Smooth muscle cell (in vitro differentiated cells): Measurements from ENCODE around the gene KLHL9. TPM values are rescaled to one million over a fixed set of nuclear protein-coding genes. Genes with fewer than 3 reads are reported as not detected.
A peak's percentile ranks its signal among the peaks of the same experiment; 100 is the strongest.

Experiments
- DNase-seq: peaks from one replicate; lab custom pipeline; 2025; ENCODE audit not compliant: unreplicated experiment; lab: John Stamatoyannopoulos, UW
- H2AFZ ChIP-seq: fragments of 200-600 bp; sonication (generic); 2 replicates; pipeline ENCODE4 v1.6.0; 2016; ENCODE audit warnings: antibody characterized with exemption, low read depth, mild to moderate bottlenecking
- H3F3A ChIP-seq: fragments of 200-600 bp; sonication (generic); 2 replicates; pipeline ENCODE4 v1.6.0; 2017; ENCODE audit warnings: antibody characterized with exemption, low read depth
- H3K27ac ChIP-seq: fragments of 200-600 bp; sonication (generic); 2 replicates; pipeline ENCODE4 v1.5.1; 2016; ENCODE audit warnings: low read depth, mild to moderate bottlenecking
- H3K27me3 ChIP-seq: fragments of 200-600 bp; sonication (generic); 2 replicates; pipeline ENCODE4 v1.6.1; 2016; ENCODE audit warnings: low read depth, mild to moderate bottlenecking
- H3K36me3 ChIP-seq: fragments of 200-600 bp; sonication (generic); 2 replicates; pipeline ENCODE4 v1.5.1; 2016; ENCODE audit warnings: low read depth
- H3K4me1 ChIP-seq: fragments of 200-600 bp; sonication (generic); 2 replicates; pipeline ENCODE4 v1.5.1; 2016; ENCODE audit warnings: low read depth
- H3K4me2 ChIP-seq: fragments of 200-600 bp; sonication (generic); 2 replicates; pipeline ENCODE4 v1.6.0; 2016; ENCODE audit warnings: mild to moderate bottlenecking
- H3K4me3 ChIP-seq: fragments of 200-600 bp; sonication (generic); 2 replicates; pipeline ENCODE4 v1.5.1; 2016; ENCODE audit warnings: mild to moderate bottlenecking
- H3K79me2 ChIP-seq: fragments of 200-600 bp; sonication (generic); 2 replicates; pipeline ENCODE4 v1.6.0; 2016; ENCODE audit warnings: low read depth, mild to moderate bottlenecking
- H3K9ac ChIP-seq: fragments of 200-600 bp; sonication (generic); 2 replicates; pipeline ENCODE4 v1.6.0; 2016; ENCODE audit warnings: low read depth
- H3K9me3 ChIP-seq: fragments of 200-600 bp; sonication (generic); replicated peaks from 2 replicates; pipeline ENCODE4 v1.5.1; 2016; ENCODE audit warnings: low read depth
- H4K20me1 ChIP-seq: fragments of 200-600 bp; sonication (generic); 2 replicates; pipeline ENCODE4 v1.6.0; 2016; ENCODE audit warnings: low read depth
- WGBS: methylation state at CpG from one replicate; pipeline ENCODE4 v1.1.7; 2016; ENCODE audit warnings: low lambda C conversion rate; 5-methylcytosine and 5-hydroxymethylcytosine counted together
- polyA plus RNA-seq: library from polyadenylated mRNA; unstranded; fragments of >200 nt; fragmentation: Nextera tagmentation; extraction: Ambion mirVana; gene quantifications from 2 replicates; pipeline ENCODE4 v1.2.1, GENCODE V29; 2016
- total RNA-seq: library from RNA; depleted of rRNA; stranded (reverse); fragments of >200 nt; gene quantifications from 2 replicates; pipeline ENCODE4 v1.2.3, GENCODE V29; 2014
- TF ChIP-seq, protein P1 (sequence below): fragments of 200-600 bp; sonication (generic); IDR thresholded peaks from 2 replicates; pipeline ENCODE4 v1.5.1; 2017; ENCODE audit warnings: borderline replicate concordance, mild to moderate bottlenecking, antibody characterized with exemption; ENCODE audit not compliant: insufficient read depth, poor library complexity, severe bottlenecking

KLHL9 gene
- total and polyA plus RNA-seq, 2 experiments from 2014 or later: 17.4 to 37.1 TPM

GRCh38 chr9:21295992-21296391, 39.2 kb downstream of the KLHL9 start:
- Histone ChIP-seq H3K9me3 (no peaks in the 10 kb centered on the region), H4K20me1 (no peaks in the 10 kb centered on the region), H3K4me2 (no peak overlapping the region), H3K4me1 (no peaks in the 10 kb centered on the region), H3K27ac (no peak overlapping the region), H3K4me3 (no peak overlapping the region), H2AFZ (no peak overlapping the region), H3K27me3 (peaks cover 5% of the 10 kb centered on the region), H3K79me2 (no peaks in the 10 kb centered on the region), H3F3A (no peaks in the 10 kb centered on the region), H3K9ac (no peak overlapping the region), H3K36me3 (no peaks in the 10 kb centered on the region)
- WGBS: 44% methylated on average over 1 of the region's 1 CpG
- TF ChIP-seq, protein P1, sequence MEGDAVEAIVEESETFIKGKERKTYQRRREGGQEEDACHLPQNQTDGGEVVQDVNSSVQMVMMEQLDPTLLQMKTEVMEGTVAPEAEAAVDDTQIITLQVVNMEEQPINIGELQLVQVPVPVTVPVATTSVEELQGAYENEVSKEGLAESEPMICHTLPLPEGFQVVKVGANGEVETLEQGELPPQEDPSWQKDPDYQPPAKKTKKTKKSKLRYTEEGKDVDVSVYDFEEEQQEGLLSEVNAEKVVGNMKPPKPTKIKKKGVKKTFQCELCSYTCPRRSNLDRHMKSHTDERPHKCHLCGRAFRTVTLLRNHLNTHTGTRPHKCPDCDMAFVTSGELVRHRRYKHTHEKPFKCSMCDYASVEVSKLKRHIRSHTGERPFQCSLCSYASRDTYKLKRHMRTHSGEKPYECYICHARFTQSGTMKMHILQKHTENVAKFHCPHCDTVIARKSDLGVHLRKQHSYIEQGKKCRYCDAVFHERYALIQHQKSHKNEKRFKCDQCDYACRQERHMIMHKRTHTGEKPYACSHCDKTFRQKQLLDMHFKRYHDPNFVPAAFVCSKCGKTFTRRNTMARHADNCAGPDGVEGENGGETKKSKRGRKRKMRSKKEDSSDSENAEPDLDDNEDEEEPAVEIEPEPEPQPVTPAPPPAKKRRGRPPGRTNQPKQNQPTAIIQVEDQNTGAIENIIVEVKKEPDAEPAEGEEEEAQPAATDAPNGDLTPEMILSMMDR: no peak
- DNase-seq: no peak

- H3K4me2 ChIP-seq: peak overlapping the region; percentile 9
- no peaks in the 10 kb centered on the region for H4K20me1 ChIP-seq
- H3K36me3 ChIP-seq: no peaks in the 10 kb centered on the region
- no peak for DNase-seq
- H3K9me3 ChIP-seq: no peaks in the 10 kb centered on the region
- H3K27ac ChIP-seq: peak overlapping the region; percentile 83
- TF ChIP-seq, protein P1: no peak
- no peaks in the 10 kb centered on the region for H3K79me2 ChIP-seq
- H3K4me1 ChIP-seq: no peaks in the 10 kb centered on the region
- no peaks in the 10 kb centered on the region for H3K27me3 ChIP-seq
- H2AFZ ChIP-seq: no peak overlapping the region
- H3F3A ChIP-seq: no peaks in the 10 kb centered on the region
- 76% methylated on average over 6 of the region's 6 CpGs for WGBS
- no peak overlapping the region for H3K9ac ChIP-seq
- no peak overlapping the region for H3K4me3 ChIP-seq
These were observed 40.2 kb downstream of the KLHL9 start for GRCh38 chr9:21294904-21295538.

DNA sequence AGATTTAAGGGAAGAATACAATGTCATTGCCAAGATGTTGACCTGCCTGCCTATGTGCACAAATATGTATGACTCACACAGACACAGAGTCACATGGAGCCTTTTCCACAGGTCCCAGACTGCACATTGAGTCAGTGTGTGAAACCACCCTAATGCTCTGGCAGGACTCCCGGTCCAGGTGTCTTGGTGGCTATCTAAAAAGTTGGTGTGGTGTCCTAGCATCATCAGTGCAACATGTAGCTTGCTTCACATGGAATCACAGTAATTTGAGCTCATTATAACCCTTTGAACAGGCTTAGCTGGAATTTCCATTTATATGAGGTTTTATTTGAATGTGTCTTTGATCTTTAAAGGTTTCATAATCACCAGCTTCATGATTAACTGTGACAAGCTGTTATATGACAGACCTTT, 40.8 kb downstream of the KLHL9 start:
- H3K79me2 ChIP-seq: no peaks in the 10 kb centered on the region
- no peak for DNase-seq
- H3K27me3 ChIP-seq: no peaks in the 10 kb centered on the region
- WGBS: 55% methylated on average over 1 of the region's 1 CpG
- no peaks in the 10 kb centered on the region for H3K4me1 ChIP-seq
- TF ChIP-seq, protein P1: no peak
- H3K9ac ChIP-seq: peak overlapping the region; percentile 54
- H3K36me3 ChIP-seq: no peaks in the 10 kb centered on the region
- H3K9me3 ChIP-seq: no peaks in the 10 kb centered on the region
- peak overlapping the region; percentile 83 for H3K27ac ChIP-seq
- H3K4me3 ChIP-seq: no peak overlapping the region
- no peaks in the 10 kb centered on the region for H3F3A ChIP-seq
- H3K4me2 ChIP-seq: peak overlapping the region; percentile 9
- no peak overlapping the region for H2AFZ ChIP-seq
- no peaks in the 10 kb centered on the region for H4K20me1 ChIP-seq

- Histone ChIP-seq H3K27ac (no peak overlapping the region), H3K9me3 (no peaks in the 10 kb centered on the region), H3K27me3 (no peaks in the 10 kb centered on the region), H3K9ac (no peak overlapping the region), H3K4me1 (no peaks in the 10 kb centered on the region), H3K36me3 (no peaks in the 10 kb centered on the region), H3K4me2 (no peak overlapping the region), H3K4me3 (no peak overlapping the region), H2AFZ (no peak overlapping the region), H3F3A (no peaks in the 10 kb centered on the region), H4K20me1 (no peaks in the 10 kb centered on the region), H3K79me2 (no peaks in the 10 kb centered on the region)
- TF ChIP-seq, protein P1: no peak
- WGBS: 53% methylated on average over 2 of the region's 2 CpGs
- DNase-seq: no peak
These were observed 45.4 kb downstream of the KLHL9 start for GRCh38 chr9:21289848-21290247.
